Keratinocyte (primary cell): Measurements from ENCODE around the gene PDCD4. TPM values are rescaled to one million over a fixed set of nuclear protein-coding genes. Genes with fewer than 3 reads are reported as not detected.

Experiments used
- DNase-seq: peaks from one replicate; pipeline ENCODE4 v3.0.0-alpha.2; 2011; ENCODE audit warnings: low read depth, missing footprints, low spot score
- FAIRE-seq: peaks from 2 replicates; lab custom pipeline; 2011; peaks lifted over from hg19 to GRCh38; lab: Jason Lieb, UNC
- H2AFZ ChIP-seq: 2 replicates; pipeline ENCODE4 v1.6.0; 2012; ENCODE audit warnings: low read length, control low read depth, inconsistent platforms; ENCODE audit not compliant: control insufficient read depth
- H3K27ac ChIP-seq: 2 replicates; pipeline ENCODE4 v1.5.1; 2011; ENCODE audit warnings: low read length; ENCODE audit not compliant: control insufficient read depth, insufficient read depth
- H3K27me3 ChIP-seq: 3 replicates; pipeline ENCODE4 v1.6.0; 2011; ENCODE audit warnings: low read length; ENCODE audit not compliant: control insufficient read depth, insufficient read depth; ENCODE audit errors: extremely low read depth
- H3K36me3 ChIP-seq, 2 experiments: 2 replicates in 1 of 2; 3 replicates in 1 of 2; pipeline ENCODE4 v1.5.1; 2011; ENCODE audit warnings: low read length in 2 of 2, mild to moderate bottlenecking in 1 of 2; ENCODE audit not compliant: control insufficient read depth in 2 of 2, insufficient read depth in 2 of 2; ENCODE audit errors: extremely low read depth in 1 of 2
- H3K4me1 ChIP-seq: 3 replicates; pipeline ENCODE4 v1.5.1; 2011; ENCODE audit warnings: low read length; ENCODE audit not compliant: control insufficient read depth, insufficient read depth; ENCODE audit errors: extremely low read depth
- H3K4me2 ChIP-seq: 3 replicates; pipeline ENCODE4 v1.6.0; 2011; ENCODE audit warnings: low read depth, low read length; ENCODE audit not compliant: control insufficient read depth, insufficient read depth; ENCODE audit errors: extremely low read depth
- H3K4me3 ChIP-seq, 3 experiments: fragments of 200-600 bp in 1 of 3; sonication (generic) in 1 of 3; 2 replicates in 2 of 3; 3 replicates in 1 of 3; pipeline ENCODE4 v1.5.1; 2011 to 2016; ENCODE audit warnings: low read length in 3 of 3, mild to moderate bottlenecking in 3 of 3, control low read depth in 2 of 3, inconsistent platforms in 1 of 3, low read depth in 1 of 3, mixed read lengths in 1 of 3, mixed run types in 1 of 3, moderate library complexity in 1 of 3; ENCODE audit not compliant: control insufficient read depth in 2 of 3, insufficient read depth in 2 of 3; ENCODE audit errors: extremely low read depth in 1 of 3
- H3K79me2 ChIP-seq: 2 replicates; pipeline ENCODE4 v1.6.0; 2012; ENCODE audit warnings: low read length; ENCODE audit not compliant: control insufficient read depth, insufficient read depth
- H3K9ac ChIP-seq: 3 replicates; pipeline ENCODE4 v1.6.0; 2011; ENCODE audit warnings: low read length; ENCODE audit not compliant: control insufficient read depth, insufficient read depth; ENCODE audit errors: extremely low read depth
- H3K9me1 ChIP-seq: 3 replicates; pipeline ENCODE4 v1.6.0; 2011; ENCODE audit warnings: low read length; ENCODE audit not compliant: control insufficient read depth, insufficient read depth; ENCODE audit errors: extremely low read depth
- H3K9me3 ChIP-seq: 2 replicates; pipeline ENCODE4 v1.5.1; 2012; ENCODE audit warnings: low read depth, low read length; ENCODE audit not compliant: control insufficient read depth
- H4K20me1 ChIP-seq: 3 replicates; pipeline ENCODE4 v1.6.0; 2011; ENCODE audit warnings: low read length; ENCODE audit not compliant: control insufficient read depth, insufficient read depth; ENCODE audit errors: extremely low read depth
- CTCF ChIP-seq, 3 experiments: IDR thresholded peaks in 1 of 3; conservative IDR thresholded peaks in 1 of 3; optimal IDR thresholded peaks in 1 of 3; 2 replicates in 2 of 3; 3 replicates in 1 of 3; pipeline versions ENCODE3 to v1.5.1; 2011; ENCODE audit warnings: low read length in 3 of 3, mild to moderate bottlenecking in 3 of 3, moderate library complexity in 2 of 3, control low read depth in 1 of 3, inconsistent platforms in 1 of 3; ENCODE audit not compliant: insufficient read depth in 2 of 3; ENCODE audit errors: extremely low read depth in 1 of 3
- EZH2 ChIP-seq: IDR thresholded peaks from one replicate; pipeline ENCODE4 v1.6.1; 2012; ENCODE audit warnings: inconsistent platforms, mild to moderate bottlenecking, low read length, moderate library complexity
- dilution Hi-C: fragments of 300-500 bp; cut with MboI; formaldehyde crosslinking; loops from one replicate; pipeline ENCODE4 v1.7.0; 2020; ENCODE audit warnings: low sequenced_read_pairs; ENCODE audit not compliant: extremely low pct_ligation_motif_present
- polyA plus RNA-seq, 5 experiments: library from polyadenylated mRNA; depleted of rRNA in 3 of 5; stranded (reverse) in 3 of 5; stranded (forward) in 1 of 5; unstranded in 1 of 5; fragments of >200 nt; gene quantifications; 1 replicate in 1 of 5; 2 replicates in 3 of 5; 3 replicates in 1 of 5; pipeline versions ENCODE4 v1.2.1 to v1.2.3, GENCODE V29; 2011 to 2012; ENCODE audit warnings: missing spikeins in 2 of 5, low read depth in 1 of 5, low replicate concordance in 1 of 5

PDCD4 gene
- polyA plus RNA-seq, 1 donor (not counting 4 experiments of a cell fraction or from before 2014, with no cell fraction given): 146 TPM

- dilution Hi-C loops: no loop called here
- Histone ChIP-seq H3K79me2 (no peaks in the 10 kb centered on the region), H3K27ac (no peak overlapping the region), H4K20me1 (no peaks in the 10 kb centered on the region), H3K9me1 (no peaks in the 10 kb centered on the region), H3K36me3 (no peaks in the 10 kb centered on the region), H3K27me3 (no peaks in the 10 kb centered on the region), H2AFZ (peak overlapping the region; percentile 40), H3K4me2 (no peak overlapping the region), H3K4me1 (peaks cover 19% of the 10 kb centered on the region), H3K9ac (no peak overlapping the region), H3K4me3 (no peak overlapping the region), H3K9me3 (no peaks in the 10 kb centered on the region)
- FAIRE-seq (peak; percentile 17), DNase-seq (no peak)
- TF ChIP-seq EZH2: no peak
These were observed 37.6 kb upstream of the PDCD4 start for GRCh38 chr10:110833941-110834628.

DNA sequence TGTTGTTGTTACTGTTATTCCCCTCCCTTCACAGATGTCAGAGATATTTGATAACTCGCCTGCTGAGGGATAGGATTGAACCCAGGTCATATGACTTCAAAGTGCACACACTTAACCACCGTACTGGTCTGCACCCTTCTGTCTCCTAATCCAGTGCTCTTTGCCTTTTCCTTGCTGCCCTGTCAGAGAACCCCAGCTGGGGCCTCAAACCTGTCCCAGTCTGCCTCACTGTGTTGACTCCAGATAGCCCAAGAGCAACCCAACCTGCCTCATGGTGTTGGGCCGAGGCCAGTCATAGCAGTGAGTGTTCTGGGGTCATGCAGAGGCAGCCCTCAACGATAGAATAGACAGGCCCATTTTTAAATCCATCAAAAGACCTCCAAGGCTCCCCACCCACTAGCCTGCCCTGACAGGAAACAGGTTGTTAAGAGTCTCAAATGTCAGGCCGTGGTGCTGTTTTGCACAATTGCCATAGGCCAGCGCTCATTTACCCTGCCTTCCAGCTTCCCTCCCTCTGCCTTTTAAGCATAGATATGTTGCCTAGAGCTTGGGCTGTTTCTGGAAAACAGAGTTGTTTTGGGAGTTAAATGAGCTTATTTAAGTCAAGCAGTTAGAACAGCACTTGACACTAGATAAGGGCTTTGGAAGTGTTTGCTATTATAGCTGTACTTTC, 37.0 kb upstream of the PDCD4 start:
- Histone ChIP-seq H2AFZ (no peak overlapping the region), H3K9me3 (no peaks in the 10 kb centered on the region), H3K9ac (no peak overlapping the region), H4K20me1 (no peaks in the 10 kb centered on the region), H3K9me1 (no peaks in the 10 kb centered on the region), H3K79me2 (no peaks in the 10 kb centered on the region), H3K4me3 (no peak overlapping the region), H3K36me3 (no peaks in the 10 kb centered on the region), H3K4me2 (peak overlapping the region; percentile 4), H3K27me3 (no peaks in the 10 kb centered on the region), H3K27ac (no peak overlapping the region), H3K4me1 (peaks cover 19% of the 10 kb centered on the region)
- dilution Hi-C loops: no loop called here
- DNase-seq (no peak), FAIRE-seq (peak; percentile 66)
- TF ChIP-seq CTCF (optimal IDR thresholded peaks at IDR 0.05 in 1 of 3, IDR thresholded peaks at IDR 0.05 in 1 of 3, conservative IDR thresholded peaks at IDR 0.05 in 1 of 3; ENCODE audit: extremely low read depth in 1 of 3, insufficient read depth in 2 of 3, low read length in 3 of 3): no peak
- no peak for TF ChIP-seq EZH2
